Measurements from ENCODE around the gene LRIF1.
"Not testable (repeated sequence)": the region's sequence is repeated elsewhere in the genome, so short reads cannot be mapped to it uniquely, and the experiment has no call there.

DNA sequence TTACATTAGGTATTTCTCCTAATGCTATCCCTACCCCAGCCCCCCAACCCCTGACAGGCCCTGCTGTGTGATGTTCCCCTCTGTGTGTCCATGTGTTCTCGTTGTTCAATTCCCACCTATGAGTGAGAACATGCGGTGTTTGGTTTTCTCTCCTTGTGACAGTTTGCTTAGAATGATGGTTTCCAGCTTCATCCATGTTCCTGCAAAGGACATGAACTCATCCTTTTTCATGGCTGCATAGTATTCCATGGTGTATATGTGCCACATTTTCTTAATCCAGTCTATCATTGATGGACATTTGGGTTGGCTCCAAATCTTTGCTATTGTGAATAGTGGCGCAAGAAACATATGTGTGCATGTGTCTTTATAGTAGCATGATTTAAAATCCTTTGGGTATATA, 32.6 kb downstream of the LRIF1 start:
- TF ChIP-seq CHD2 (IDR thresholded peaks at IDR 0.05; ENCODE audit: borderline replicate concordance, low read depth, low read length); BCL11A (IDR thresholded peaks at IDR 0.05; ENCODE audit: low read depth, low read length); CTCF (IDR thresholded peaks at IDR 0.05 in 2 of 3, conservative IDR thresholded peaks at IDR 0.05 in 1 of 3; ENCODE audit: control insufficient read depth in 2 of 3, extremely low read depth in 1 of 3, insufficient read depth in 1 of 3, low read depth in 3 of 3, low read length in 3 of 3); ZSCAN29 (IDR thresholded peaks at IDR 0.05); BHLHE40 (IDR thresholded peaks at IDR 0.05; ENCODE audit: borderline replicate concordance in 1 of 2, low read depth in 2 of 2, low read length in 1 of 2); POLR2A (IDR thresholded peaks at IDR 0.05; ENCODE audit: low read depth, low read length); POLR2AphosphoS5 (IDR thresholded peaks at IDR 0.05; ENCODE audit: low read length): not testable (repeated sequence)
- TF ChIP-seq, protein P1, sequence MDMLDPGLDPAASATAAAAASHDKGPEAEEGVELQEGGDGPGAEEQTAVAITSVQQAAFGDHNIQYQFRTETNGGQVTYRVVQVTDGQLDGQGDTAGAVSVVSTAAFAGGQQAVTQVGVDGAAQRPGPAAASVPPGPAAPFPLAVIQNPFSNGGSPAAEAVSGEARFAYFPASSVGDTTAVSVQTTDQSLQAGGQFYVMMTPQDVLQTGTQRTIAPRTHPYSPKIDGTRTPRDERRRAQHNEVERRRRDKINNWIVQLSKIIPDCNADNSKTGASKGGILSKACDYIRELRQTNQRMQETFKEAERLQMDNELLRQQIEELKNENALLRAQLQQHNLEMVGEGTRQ (IDR thresholded peaks at IDR 0.05; ENCODE audit: borderline replicate concordance, low read depth, low read length), result not testable (repeated sequence)
- TF ChIP-seq, protein P2, sequence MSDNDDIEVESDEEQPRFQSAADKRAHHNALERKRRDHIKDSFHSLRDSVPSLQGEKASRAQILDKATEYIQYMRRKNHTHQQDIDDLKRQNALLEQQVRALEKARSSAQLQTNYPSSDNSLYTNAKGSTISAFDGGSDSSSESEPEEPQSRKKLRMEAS (IDR thresholded peaks at IDR 0.05; ENCODE audit: low read depth, low read length), result not testable (repeated sequence)

All from GM12878 (cell line).